K562 (cell line): ENCODE data around the gene PPP1R14D. TPM values are rescaled to one million over a fixed set of nuclear protein-coding genes. Genes with fewer than 3 reads are reported as not detected.

Experiments
- ATAC-seq: fragments of 200-7000 bp; cut with Tn5 transposase; 3 replicates; pipeline ENCODE4 v1.9.1; 2020; ENCODE audit warnings: moderate library complexity
- BruUV-seq: library from RNA; stranded (reverse); fragments of 400-500 nt; replicated peaks from 2 replicates; lab custom pipeline; 2021; lab: Mats Ljungman, UMichigan
- CTCF ChIA-PET: fragments of 300-600 bp; formaldehyde crosslinking; extraction: SDS; loops from one replicate; lab custom pipeline; 2021; ENCODE audit warnings: low intra/inter-chr PET ratio; lab: Yijun Ruan, JAX
- POLR2A ChIA-PET: fragments of 300-600, 350-650 bp; sonication (Branson Sonifier 250); formaldehyde crosslinking; extraction: SDS; loops from one replicate; lab custom pipeline; 2021; ENCODE audit warnings: antibody characterized with exemption, inconsistent platforms; lab: Yijun Ruan, JAX
- DNase-seq, 4 experiments: peaks; one replicate each; pipeline versions ENCODE4 v3.0.0 to v3.0.0-alpha.2; 2011 to 2018; ENCODE audit warnings: low spot score in 3 of 4, mixed read lengths in 3 of 4; ENCODE audit errors: extremely low read depth in 1 of 4
- FAIRE-seq: peaks from 2 replicates; lab custom pipeline; 2011; peaks lifted over from hg19 to GRCh38; lab: Jason Lieb, UNC
- H2AFZ ChIP-seq: 2 replicates; pipeline ENCODE4 v1.6.0; 2011; ENCODE audit warnings: low read depth, low read length, control low read depth, inconsistent platforms
- H3K27ac ChIP-seq: fragments of 200-600 bp; 3 replicates; pipeline ENCODE4 v1.8.0; 2011; ENCODE audit warnings: low read depth, mild to moderate bottlenecking, control low read depth, inconsistent platforms, low read length, moderate library complexity, mixed read lengths; ENCODE audit errors: extremely low read depth
- H3K27me3 ChIP-seq, 2 experiments: fragments of 300-600 bp in 1 of 2; 2 replicates in 1 of 2; 3 replicates in 1 of 2; pipeline versions ENCODE4 v1.6.0 to v1.8.0; 2011; ENCODE audit warnings: inconsistent platforms in 2 of 2, low read length in 2 of 2, mild to moderate bottlenecking in 1 of 2, mixed read lengths in 1 of 2, moderate library complexity in 1 of 2; ENCODE audit not compliant: control insufficient read depth in 2 of 2, insufficient read depth in 2 of 2
- H3K36me3 ChIP-seq: fragments of 300-600 bp; 3 replicates; pipeline ENCODE4 v1.8.0; 2011; ENCODE audit warnings: mild to moderate bottlenecking, low read length, inconsistent platforms; ENCODE audit not compliant: control insufficient read depth, insufficient read depth
- H3K4me1 ChIP-seq, 2 experiments: fragments of 200-600 bp in 1 of 2; replicated peaks in 1 of 2; 2 replicates in 1 of 2; 3 replicates in 1 of 2; pipeline versions ENCODE4 v1.5.1 to v1.8.0; 2011; ENCODE audit warnings: inconsistent platforms in 2 of 2, low read length in 2 of 2, mild to moderate bottlenecking in 1 of 2, mixed read lengths in 1 of 2, moderate library complexity in 1 of 2; ENCODE audit not compliant: control insufficient read depth in 2 of 2, insufficient read depth in 2 of 2
- H3K4me2 ChIP-seq: 2 replicates; pipeline ENCODE4 v1.6.1; 2011; ENCODE audit warnings: low read length, control low read depth, inconsistent platforms, mixed read lengths; ENCODE audit not compliant: insufficient read depth
- H3K4me3 ChIP-seq: fragments of 200-600 bp; sonication (generic), shearing (Covaris generic); 2 replicates; pipeline ENCODE4 v1.5.1; 2016; ENCODE audit warnings: control low read depth, inconsistent platforms
- H3K79me2 ChIP-seq: fragments of 200-600 bp; 3 replicates; pipeline ENCODE4 v1.8.0; 2011; ENCODE audit warnings: low read length, inconsistent platforms; ENCODE audit not compliant: control insufficient read depth, insufficient read depth
- H3K9ac ChIP-seq, 2 experiments: 2 replicates each; pipeline versions ENCODE4 v1.6.0 to v1.6.1; 2011; ENCODE audit warnings: low read depth in 2 of 2, low read length in 2 of 2, control low read depth in 1 of 2, inconsistent platforms in 1 of 2, mild to moderate bottlenecking in 1 of 2, mixed read lengths in 1 of 2; ENCODE audit not compliant: insufficient read depth in 1 of 2
- H3K9me1 ChIP-seq: one replicate; pipeline ENCODE4 v1.6.0; 2011; ENCODE audit warnings: inconsistent platforms, mild to moderate bottlenecking, low read length, moderate library complexity; ENCODE audit not compliant: control insufficient read depth, insufficient read depth
- H3K9me3 ChIP-seq: replicated peaks from 2 replicates; pipeline ENCODE4 v1.5.1; 2011; ENCODE audit warnings: low read depth, low read length, inconsistent platforms; ENCODE audit not compliant: control insufficient read depth, insufficient read depth
- H4K20me1 ChIP-seq: replicated peaks from 2 replicates; pipeline ENCODE4 v1.6.1; 2011; ENCODE audit warnings: low read length, inconsistent platforms, mixed read lengths; ENCODE audit not compliant: control insufficient read depth, insufficient read depth
- ASH1L ChIP-seq: fragments of 450-650 bp; IDR thresholded peaks from 2 replicates; pipeline ENCODE4 v1.6.1; 2018; ENCODE audit warnings: borderline replicate concordance, mild to moderate bottlenecking, low read depth; ENCODE audit not compliant: partially characterized antibody
- ATF1 ChIP-seq, 2 experiments: fragments of 450-650 bp in 1 of 2; IDR thresholded peaks; 2 replicates each; pipeline ENCODE4 v1.6.1; 2016; ENCODE audit warnings: missing compliant biosample characterization in 1 of 2, missing genetic modification characterization in 1 of 2
- EGR1 ChIP-seq: fragments of 450-650 bp; conservative IDR thresholded peaks from 2 replicates; pipeline ENCODE4 v1.6.1; 2017; ENCODE audit warnings: mild to moderate bottlenecking
- ESRRB ChIP-seq: fragments of 250-450 bp; sonication (Bioruptor Pico); IDR thresholded peaks from 2 replicates; pipeline ENCODE4 v1.5.0; 2020; ENCODE audit warnings: mild to moderate bottlenecking, moderate library complexity, borderline replicate concordance
- MAX ChIP-seq: sonication (generic); formaldehyde crosslinking; IDR thresholded peaks from 2 replicates; pipeline ENCODE4 v1.9.0; 2022; ENCODE audit warnings: mild to moderate bottlenecking, missing genetic modification reagents
- MECOM ChIP-seq: fragments of 250-450 bp; sonication (Bioruptor Pico); IDR thresholded peaks from 2 replicates; pipeline ENCODE4 v1.8.0; 2022; ENCODE audit warnings: inconsistent platforms
- MTA2 ChIP-seq: fragments of 450-650 bp; IDR thresholded peaks from 2 replicates; pipeline ENCODE4 v1.6.1; 2016; ENCODE audit warnings: low read depth
- MYC ChIP-seq, 2 experiments: fragments of 250-450 bp in 1 of 2; sonication (Bioruptor Pico) in 1 of 2; IDR thresholded peaks; 2 replicates each; pipeline versions ENCODE4 v1.5.1 to v1.6.1; 2012 to 2021; ENCODE audit warnings: low read depth in 2 of 2, borderline replicate concordance in 1 of 2, improper control_type of control experiment in 1 of 2, low read length in 1 of 2, mild to moderate bottlenecking in 1 of 2, moderate library complexity in 1 of 2
- NR0B1 ChIP-seq: fragments of 450-650 bp; IDR thresholded peaks from one replicate; pipeline ENCODE4 v1.6.1; 2018; ENCODE audit warnings: mild to moderate bottlenecking, moderate library complexity; ENCODE audit not compliant: partially characterized antibody
- NRF1 ChIP-seq, 2 experiments: fragments of 450-650 bp; IDR thresholded peaks in 1 of 2; conservative IDR thresholded peaks in 1 of 2; 2 replicates each; pipeline ENCODE4 v1.6.1; 2014; ENCODE audit warnings: mild to moderate bottlenecking in 2 of 2
- PHF8 ChIP-seq: fragments of 200-600 bp; sonication (generic); IDR thresholded peaks from 2 replicates; pipeline ENCODE4 v1.6.1; 2012; ENCODE audit warnings: mixed run types, mild to moderate bottlenecking, inconsistent platforms, low read length, moderate library complexity, borderline replicate concordance
- ZFP36 ChIP-seq: fragments of 150-350 bp; IDR thresholded peaks from 2 replicates; pipeline ENCODE4 v1.6.1; 2018; ENCODE audit warnings: low read length, low read depth; ENCODE audit not compliant: partially characterized antibody
- ZFX ChIP-seq: sonication (generic); formaldehyde crosslinking; IDR thresholded peaks from 2 replicates; pipeline ENCODE4 v1.8.0; 2022; ENCODE audit warnings: mild to moderate bottlenecking, missing genetic modification reagents, moderate library complexity
- ZNF282 ChIP-seq: sonication (generic); formaldehyde crosslinking; IDR thresholded peaks from 2 replicates; pipeline ENCODE4 v1.8.1; 2023; ENCODE audit warnings: missing genetic modification reagents
- WGBS: fragments of 100-300 bp; shearing (Covaris generic); methylation state at CpG from one replicate; pipeline ENCODE4 v1.1.6; 2016; ENCODE audit warnings: low coverage, mixed read lengths; ENCODE audit not compliant: insufficient coverage; ENCODE audit errors: missing lambda C conversion rate; 5-methylcytosine and 5-hydroxymethylcytosine counted together
- in situ Hi-C: fragments of 300-500 bp; cut with MboI; formaldehyde crosslinking; loops from 4 replicates; pipeline ENCODE4 v1.15.0; 2018; ENCODE audit warnings: inconsistent platforms, mixed read lengths
- intact Hi-C: fragments of 100-400 bp; cut with micrococcal nuclease; formaldehyde crosslinking; loops from 2 replicates; pipeline ENCODE4 v1.14.2; 2022
- polyA plus RNA-seq, 8 experiments: library from polyadenylated mRNA; depleted of rRNA in 4 of 8; stranded (reverse) in 5 of 8; unstranded in 3 of 8; fragments of >200 nt; fragmentation: Nextera tagmentation in 2 of 8; fragmentation: Illumina TruSeq in 1 of 8; extraction: Ambion mirVana in 2 of 8; extraction: Trizol in 1 of 8; gene quantifications; 2 replicates each; pipeline versions ENCODE4 v1.2.1 to v1.2.3, GENCODE V29; 2011 to 2014; ENCODE audit warnings: inconsistent platforms in 1 of 8, missing spikeins in 1 of 8
- total RNA-seq, 7 experiments: library from RNA; depleted of rRNA in 6 of 7; stranded (reverse); fragments of >200 nt in 6 of 7; fragmentation: Illumina TruSeq in 2 of 7; extraction: Trizol in 2 of 7; gene quantifications; 2 replicates each; pipeline versions ENCODE4 v1.2.1 to v1.2.3, GENCODE V29; 2011 to 2021; ENCODE audit warnings: low replicate concordance in 1 of 7
- TF ChIP-seq, protein P1 (sequence below): fragments of 450-650 bp; IDR thresholded peaks from 2 replicates; pipeline ENCODE4 v1.7.0; 2016; ENCODE audit warnings: borderline replicate concordance

The PPP1R14D gene
- total and polyA plus RNA-seq, 9 of the 15 experiments (the other 6 are each of a cell fraction or from before 2014, with no cell fraction given) = 0.11 to 0.18 TPM; not detected in 7

DNA sequence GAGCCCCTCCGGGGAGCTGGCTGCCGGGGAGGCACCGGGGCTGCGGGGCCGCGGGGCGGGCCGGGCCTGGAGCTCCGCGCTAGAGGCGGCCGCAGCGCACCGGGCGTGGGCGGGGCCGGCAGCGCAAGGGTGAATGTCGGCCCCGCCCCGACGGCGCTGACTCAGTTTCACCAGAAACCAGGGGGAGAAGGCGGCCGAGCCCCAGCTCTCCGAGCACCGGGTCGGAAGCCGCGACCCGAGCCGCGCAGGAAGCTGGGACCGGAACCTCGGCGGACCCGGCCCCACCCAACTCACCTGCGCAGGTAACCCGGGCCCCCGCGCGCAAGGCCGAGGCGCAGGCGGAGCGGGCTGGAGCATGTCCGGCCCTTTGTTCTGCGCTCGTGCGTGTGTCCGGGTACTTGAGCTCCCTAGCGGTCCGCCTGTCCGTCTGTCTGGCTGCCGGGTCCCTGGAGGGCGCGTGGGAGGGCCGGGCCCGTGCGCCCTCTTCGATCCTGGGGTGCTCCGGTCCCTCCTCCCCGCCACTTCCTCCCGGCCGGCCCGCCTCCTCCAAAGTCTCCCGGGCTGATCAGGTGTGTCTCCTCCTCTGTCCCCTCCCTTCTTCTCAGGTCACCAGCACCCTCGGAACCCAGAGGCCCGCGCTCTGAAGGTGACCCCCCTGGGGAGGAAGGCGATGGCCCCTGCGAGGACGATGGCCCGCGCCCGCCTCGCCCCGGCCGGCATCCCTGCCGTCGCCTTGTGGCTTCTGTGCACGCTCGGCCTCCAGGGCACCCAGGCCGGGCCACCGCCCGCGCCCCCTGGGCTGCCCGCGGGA, 15.6 kb upstream of the PPP1R14D start, which contains the start of gene SPINT1 (continued):
- TF ChIP-seq NRF1 (conservative IDR thresholded peaks at IDR 0.05 in 1 of 2, IDR thresholded peaks at IDR 0.05 in 1 of 2) (peak; percentile 73 to 78), MECOM (CRISPR knock-in tag) (no peak), MAX (CRISPR knock-in tag) (peak; percentile 43; the same call in 1 of the 2 replicates), ZFP36 (no peak), NR0B1 (no peak), MTA2 (no peak), EGR1 (peak; percentile 54)

GRCh38 chr15:40843261-40843884, 14.9 kb upstream of the PPP1R14D start:
- Histone ChIP-seq H3K36me3 (no peaks in the 10 kb centered on the region), H3K27me3 (no peaks in the 10 kb centered on the region), H4K20me1 (no peaks in the 10 kb centered on the region), H3K4me1 (peaks cover 29 to 41% of the 10 kb centered on the region in 2 experiments), H3K79me2 (no peaks in the 10 kb centered on the region), H3K4me2 (peak overlapping the region; percentile 77), H3K9me1 (no peaks in the 10 kb centered on the region), H3K27ac (no peak overlapping the region), H2AFZ (peak overlapping the region; percentile 91), H3K9me3 (no peaks in the 10 kb centered on the region), H3K9ac (peak overlapping the region; percentile 31 to 86; a peak in 3 of 4 replicates), H3K4me3 (peak overlapping the region; percentile 52)
- BruUV-seq = no TSS peak
- POLR2A ChIA-PET = interaction anchor here (0.6 to 1.5 kb wide), 6 partner anchors 8 to 733 kb away, joined by 3 to 5 read pairs (median 4); no protein-coding TSS in a partner anchor
- DNase-seq (peak in 1 of 4 experiments; percentile 9), FAIRE-seq (no peak), ATAC-seq (no peak)
- in situ Hi-C loops (no loop called here), intact Hi-C loops (no loop called here)
- CTCF ChIA-PET = interaction anchor here (0.7 kb wide), 1 partner anchor 59 kb away, joined by 3 read pairs; no protein-coding TSS in a partner anchor
- 50% methylated on average over 27 of the region's 34 CpGs for whole genome bisulfite sequencing
- TF ChIP-seq PHF8 (peak; percentile 53; the same call in 1 of the 2 replicates), ESRRB (CRISPR knock-in tag) (no peak), ZFP36 (no peak), MYC (IDR thresholded peaks at IDR 0.05; ENCODE audit: low read depth, low read length) (no peak), MYC (CRISPR knock-in tag; IDR thresholded peaks at IDR 0.05; ENCODE audit: borderline replicate concordance, low read depth) (no peak), ZNF282 (CRISPR knock-in tag) (0 out of 2 replicates have a peak, but pooled peaks have one; percentile 29), ATF1 (CRISPR knock-in tag; IDR thresholded peaks at IDR 0.05) (no peak), ATF1 (tag; IDR thresholded peaks at IDR 0.05) (no peak), ZFX (CRISPR knock-in tag) (peak; percentile 88), ASH1L (no peak)
- TF ChIP-seq, protein P1, sequence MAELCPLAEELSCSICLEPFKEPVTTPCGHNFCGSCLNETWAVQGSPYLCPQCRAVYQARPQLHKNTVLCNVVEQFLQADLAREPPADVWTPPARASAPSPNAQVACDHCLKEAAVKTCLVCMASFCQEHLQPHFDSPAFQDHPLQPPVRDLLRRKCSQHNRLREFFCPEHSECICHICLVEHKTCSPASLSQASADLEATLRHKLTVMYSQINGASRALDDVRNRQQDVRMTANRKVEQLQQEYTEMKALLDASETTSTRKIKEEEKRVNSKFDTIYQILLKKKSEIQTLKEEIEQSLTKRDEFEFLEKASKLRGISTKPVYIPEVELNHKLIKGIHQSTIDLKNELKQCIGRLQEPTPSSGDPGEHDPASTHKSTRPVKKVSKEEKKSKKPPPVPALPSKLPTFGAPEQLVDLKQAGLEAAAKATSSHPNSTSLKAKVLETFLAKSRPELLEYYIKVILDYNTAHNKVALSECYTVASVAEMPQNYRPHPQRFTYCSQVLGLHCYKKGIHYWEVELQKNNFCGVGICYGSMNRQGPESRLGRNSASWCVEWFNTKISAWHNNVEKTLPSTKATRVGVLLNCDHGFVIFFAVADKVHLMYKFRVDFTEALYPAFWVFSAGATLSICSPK = no peak
